Measurements from ENCODE around the gene PEX16. TPM values are rescaled to one million over a fixed set of nuclear protein-coding genes. Genes with fewer than 3 reads are reported as not detected.
A peak's percentile ranks its signal among the peaks of the same experiment; 100 is the strongest.

The PEX16 gene
- total and polyA plus RNA-seq, 5 donors: 14.3 to 17.7 (median 16.7) TPM

DNA sequence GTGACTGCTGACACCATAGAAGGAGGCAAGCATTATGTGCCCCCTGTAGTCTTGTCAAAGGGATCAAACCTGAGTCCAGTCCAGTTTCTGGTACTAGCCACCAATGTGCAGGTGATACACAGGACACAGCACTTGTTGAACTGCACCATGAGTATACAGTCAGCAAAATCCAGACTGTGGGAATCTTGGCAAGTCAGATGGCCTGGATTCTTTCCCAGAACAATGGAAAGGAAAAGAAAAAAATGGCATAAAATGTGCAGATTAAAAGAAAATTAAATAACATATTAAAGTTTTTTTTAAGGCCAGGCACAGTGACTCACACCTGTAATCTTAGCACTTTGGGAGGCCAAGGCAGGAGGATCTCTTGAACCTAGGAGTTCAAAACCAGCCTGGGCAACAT is 53.6 kb downstream of the PEX16 start:
- no peak overlapping the region for H3K4me3 ChIP-seq (ENCODE audit: low read length)
- intact Hi-C loops (cut with DNase I): no loop called here
- H3K27me3 ChIP-seq (ENCODE audit: control insufficient read depth, insufficient read depth): no peaks in the 10 kb centered on the region
- H3K27ac ChIP-seq (ENCODE audit: low read length): no peak overlapping the region
- no peak for ATAC-seq
- peaks cover 7% of the 10 kb centered on the region for H3K4me1 ChIP-seq (ENCODE audit: control insufficient read depth, insufficient read depth, low read length)
- H3K9me3 ChIP-seq (ENCODE audit: control insufficient read depth, low read length): no peaks in the 10 kb centered on the region
- DNase-seq: no peak

DNA sequence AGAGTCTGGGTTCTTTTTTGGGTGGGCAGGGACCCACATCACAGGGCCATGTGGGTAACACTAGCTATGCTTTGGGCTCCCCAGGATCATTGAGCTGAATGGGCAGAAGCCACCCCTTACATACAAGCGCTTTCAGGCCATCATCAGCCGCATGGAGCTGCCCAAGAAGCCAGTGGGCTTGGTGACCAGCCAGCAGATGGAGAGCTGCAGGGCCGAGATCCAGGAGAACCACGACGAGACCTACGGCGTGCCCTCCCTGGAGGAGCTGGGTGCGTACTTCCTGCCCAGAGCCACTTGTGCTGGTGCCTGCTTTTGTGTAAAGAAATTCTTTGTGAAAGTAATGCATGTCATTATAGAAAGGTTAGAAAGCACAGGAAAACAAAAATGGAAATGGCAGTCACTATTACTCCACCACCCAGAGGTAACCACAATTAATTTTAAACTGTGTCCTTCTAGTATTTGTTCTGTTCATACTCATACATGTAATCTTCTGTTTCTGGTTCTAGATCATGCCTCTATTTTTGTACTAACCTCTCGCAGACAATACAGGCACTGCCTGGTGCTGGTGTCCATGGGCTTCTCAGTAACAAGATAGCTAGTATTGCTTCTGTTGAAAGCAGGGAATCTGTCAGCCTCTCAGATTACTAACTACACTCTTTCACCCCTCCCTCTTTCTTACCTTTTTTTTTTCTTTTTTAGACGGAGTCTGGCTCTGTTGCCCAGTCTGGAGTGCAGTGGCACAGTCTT is 56.7 kb downstream of the PEX16 start:
- WGBS: 62% methylated on average over 10 of the region's 10 CpGs
- ATAC-seq: no peak
- H3K27me3 ChIP-seq (ENCODE audit: control insufficient read depth, insufficient read depth): no peaks in the 10 kb centered on the region
- peaks cover 27% of the 10 kb centered on the region for H3K4me1 ChIP-seq (ENCODE audit: control insufficient read depth, insufficient read depth, low read length)
- DNase-seq: peak in 1 of 3 donors; percentile 70
- intact Hi-C loops (cut with DNase I): no loop called here
- H3K4me3 ChIP-seq (ENCODE audit: low read length): no peak overlapping the region
- peak overlapping the region; percentile 79 for H3K27ac ChIP-seq (ENCODE audit: low read length)
- no peaks in the 10 kb centered on the region for H3K9me3 ChIP-seq (ENCODE audit: control insufficient read depth, low read length)

DNA sequence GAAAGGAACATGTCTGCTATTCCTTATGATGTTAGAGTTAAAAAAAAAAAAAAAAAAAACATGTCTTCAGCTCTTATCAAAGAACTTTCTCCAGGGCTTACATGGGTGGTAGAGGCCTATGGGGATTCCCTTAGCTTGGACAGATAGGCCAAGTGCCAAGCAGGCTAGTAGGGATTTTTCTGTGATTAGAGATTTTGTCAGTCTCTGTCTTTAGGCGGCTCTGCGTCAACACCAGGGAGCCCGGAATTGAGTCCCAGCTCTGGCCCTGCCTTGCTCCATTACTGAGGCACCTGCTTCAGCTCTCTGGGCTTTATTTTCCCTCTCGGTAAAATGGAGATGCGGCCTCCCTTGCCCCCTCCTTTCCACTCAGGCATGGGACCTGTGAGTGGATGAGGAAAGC is 57.3 kb downstream of the PEX16 start:
- H3K27ac ChIP-seq (ENCODE audit: low read length): peak overlapping the region; percentile 79
- H3K4me3 ChIP-seq (ENCODE audit: low read length): no peak overlapping the region
- peaks cover 30% of the 10 kb centered on the region for H3K4me1 ChIP-seq (ENCODE audit: control insufficient read depth, insufficient read depth, low read length)
- 65% methylated on average over 5 of the region's 5 CpGs for WGBS
- intact Hi-C loops (cut with DNase I): no loop called here
- no peak for ATAC-seq
- no peaks in the 10 kb centered on the region for H3K9me3 ChIP-seq (ENCODE audit: control insufficient read depth, low read length)
- DNase-seq: no peak
- H3K27me3 ChIP-seq (ENCODE audit: control insufficient read depth, insufficient read depth): no peaks in the 10 kb centered on the region

Other genes starting within 250 kb of the PEX16 start
- gene SLC35C1, start 112.7 kb downstream of the PEX16 start, total RNA-seq: 10 to 100 TPM in 1 of 4 donors, 1 to 10 TPM in 3; 7.6 to 11.4 (median 9.0) TPM
- 7.3 TPM for gene SLC35C1, start 112.7 kb downstream of the PEX16 start, polyA plus RNA-seq
- gene CRY2, start 70.4 kb downstream of the PEX16 start, total RNA-seq: 10 to 100 TPM; 67.7 to 82.1 (median 74.4) TPM
- gene CRY2, start 70.4 kb downstream of the PEX16 start, polyA plus RNA-seq: 34.3 TPM
- gene MAPK8IP1, start 32.2 kb downstream of the PEX16 start, total RNA-seq: 1 to 10 TPM; 5.8 to 7.4 (median 6.3) TPM
- 6.4 TPM for gene MAPK8IP1, start 32.2 kb downstream of the PEX16 start, polyA plus RNA-seq
- under 1 TPM in 3 of 4 donors, not detected in 1; 0.42 to 0.68 (median 0.50) TPM for gene FREY1, start 10.6 kb downstream of the PEX16 start, total RNA-seq
- 0.18 TPM for gene FREY1, start 10.6 kb downstream of the PEX16 start, polyA plus RNA-seq
- gene LARGE2, start 4.8 kb upstream of the PEX16 start, total RNA-seq: under 1 TPM in 3 of 4 donors, not detected in 1; 0.18 to 0.48 (median 0.20) TPM
- 0.32 TPM for gene LARGE2, start 4.8 kb upstream of the PEX16 start, polyA plus RNA-seq
- 10 to 100 TPM; 50.5 to 57.3 (median 52.2) TPM for gene PHF21A, start 203.6 kb upstream of the PEX16 start, total RNA-seq
- 23.6 TPM for gene PHF21A, start 203.6 kb upstream of the PEX16 start, polyA plus RNA-seq

Data from right cardiac atrium (tissue), 5 donors.